Spleen (tissue), 11 donors: ENCODE results near the gene KRTAP12-4. TPM values are rescaled to one million over a fixed set of nuclear protein-coding genes. Genes with fewer than 3 reads are reported as not detected.

Experiments used
- DNase-seq: peaks from one replicate; pipeline ENCODE4 v3.0.0-alpha.2; 2020
- H3K27ac ChIP-seq, 8 donors: fragments of 200-600 bp; sonication (generic) in 7 of 8; 1 replicate in 4 of 8; 2 replicates in 4 of 8; pipeline versions ENCODE4 v1.5.0 to v1.8.0; 2016 to 2021; ENCODE audit warnings: inconsistent platforms in 4 of 8, mild to moderate bottlenecking in 4 of 8, moderate library complexity in 1 of 8
- H3K27me3 ChIP-seq, 7 donors: fragments of 200-600 bp; sonication (generic) in 6 of 7; replicated peaks in 1 of 7; 1 replicate in 4 of 7; 2 replicates in 3 of 7; pipeline versions ENCODE4 v1.5.0 to v1.8.0; 2016 to 2021; ENCODE audit warnings: inconsistent platforms in 3 of 7, mild to moderate bottlenecking in 1 of 7
- H3K36me3 ChIP-seq, 6 donors: fragments of 200-600 bp; sonication (generic) in 5 of 6; 1 replicate in 4 of 6; 2 replicates in 2 of 6; pipeline versions ENCODE4 v1.5.0 to v1.8.0; 2016 to 2021; ENCODE audit warnings: inconsistent platforms in 2 of 6
- H3K4me1 ChIP-seq, 6 donors: fragments of 200-600 bp; sonication (generic) in 5 of 6; 1 replicate in 3 of 6; 2 replicates in 3 of 6; pipeline versions ENCODE4 v1.5.0 to v1.8.0; 2016 to 2021; ENCODE audit warnings: inconsistent platforms in 3 of 6
- H3K4me3 ChIP-seq, 8 donors: fragments of 200-600 bp; sonication (generic) in 7 of 8; 1 replicate in 4 of 8; 2 replicates in 4 of 8; pipeline versions ENCODE4 v1.5.0 to v1.8.0; 2016 to 2021; ENCODE audit warnings: inconsistent platforms in 4 of 8, mild to moderate bottlenecking in 4 of 8, moderate library complexity in 2 of 8
- H3K9me3 ChIP-seq, 8 donors: fragments of 200-600 bp; sonication (generic) in 7 of 8; 1 replicate in 4 of 8; 2 replicates in 4 of 8; pipeline versions ENCODE4 v1.5.0 to v1.8.0; 2016 to 2021; ENCODE audit warnings: inconsistent platforms in 4 of 8
- CTCF ChIP-seq, 11 experiments: fragments of 200-600 bp in 7 of 11; fragments of 450-650 bp in 4 of 11; sonication (generic) in 4 of 11; IDR thresholded peaks in 8 of 11; conservative IDR thresholded peaks in 3 of 11; 1 replicate in 7 of 11; 2 replicates in 4 of 11; pipeline versions ENCODE4 v1.4.0 to v1.8.0; 2016 to 2021; ENCODE audit warnings: antibody characterized with exemption in 11 of 11, inconsistent platforms in 4 of 11, mild to moderate bottlenecking in 1 of 11
- POLR2A ChIP-seq, 3 donors: fragments of 450-650 bp; IDR thresholded peaks; one replicate each; pipeline ENCODE4 v1.5.1; 2017; ENCODE audit warnings: antibody characterized with exemption in 3 of 3, mild to moderate bottlenecking in 1 of 3
- POLR2AphosphoS5 ChIP-seq, 3 donors: sonication (generic); formaldehyde crosslinking; IDR thresholded peaks; one replicate each; pipeline ENCODE4 v1.5.1; 2017; ENCODE audit warnings: antibody characterized with exemption in 3 of 3
- WGBS, 5 donors: extraction: QIAGEN DNeasy Blood & Tissue Kit in 3 of 5; methylation state at CpG; one replicate each; pipeline versions ENCODE4 v1.1.5 to v1.1.7; 2013 to 2018; 5-methylcytosine and 5-hydroxymethylcytosine counted together
- intact Hi-C: fragments of 100-400 bp; cut with DNase I; formaldehyde crosslinking; loops from one replicate; pipeline ENCODE4 v1.15.0; 2023; ENCODE audit warnings: low total_unique reads
- polyA plus RNA-seq, 3 donors: library from polyadenylated mRNA; stranded (reverse); fragments of 200-250 nt; gene quantifications; one replicate each; pipeline ENCODE4 v1.2.1, GENCODE V29; 2013
- small RNA-seq, 4 donors: library from RNA; depleted of rRNA; stranded (forward); fragments of <200 nt; gene quantifications; one replicate each; pipeline ENCODE3, GENCODE V24; 2016
- total RNA-seq, 7 donors: library from RNA; depleted of rRNA in 3 of 7; stranded (reverse); fragments of >200 nt in 3 of 7; fragmentation: NEBNext Ultra II Directional in 4 of 7; extraction: Animal tissue kit (Norgen Biotek cat#: 25700) in 4 of 7; gene quantifications; one replicate each; pipeline versions ENCODE4 v1.1.0 to v1.2.1, GENCODE V29; 2016 to 2021
- donor health status: healthy with polysubstance abuse.
- donor health status: DM: no; HTN: no; CAD: no; lungs with moderate emphysema.
- donor health status: DM: no; HTN: no; CAD: no.
- donor health status: Bipolar disorder and iron deficiency.
- donor health status: healthy.
- donor health status: DM: no; HTN: no; CAD: no.
- donor health status: DM: yes; HTN: yes; CAD: no.

The KRTAP12-4 gene
- total and polyA plus RNA-seq, 10 donors: not detected

- TF ChIP-seq CTCF (IDR thresholded peaks at IDR 0.05 in 8 of 11, conservative IDR thresholded peaks at IDR 0.05 in 3 of 11): no peak
- no peak for TF ChIP-seq POLR2A (IDR thresholded peaks at IDR 0.05)
- no peak for TF ChIP-seq POLR2AphosphoS5 (IDR thresholded peaks at IDR 0.05)
- intact Hi-C loops: no loop called here
- H3K4me1 ChIP-seq: no peaks in the 10 kb centered on the region
- no peak overlapping the region for H3K27ac ChIP-seq
- H3K9me3 ChIP-seq: peaks cover 0 to 50% (median 35%) of the 10 kb centered on the region in 8 donors
- H3K36me3 ChIP-seq: no peaks in the 10 kb centered on the region
- H3K27me3 ChIP-seq: peaks cover 0 to 19% (median 0%) of the 10 kb centered on the region in 7 donors
- H3K4me3 ChIP-seq: no peak overlapping the region
- no peak for DNase-seq
Measured at GRCh38 chr21:44609193-44609592, 45.3 kb downstream of the KRTAP12-4 start.

- Histone ChIP-seq H3K4me1 (no peaks in the 10 kb centered on the region), H3K4me3 (no peak overlapping the region), H3K27ac (no peak overlapping the region), H3K27me3 (peaks cover 0 to 25% (median 15%) of the 10 kb centered on the region in 7 donors), H3K9me3 (peaks cover 0 to 46% (median 29%) of the 10 kb centered on the region in 8 donors), H3K36me3 (no peaks in the 10 kb centered on the region)
- TF ChIP-seq POLR2AphosphoS5 (IDR thresholded peaks at IDR 0.05) (no peak), POLR2A (IDR thresholded peaks at IDR 0.05) (no peak), CTCF (IDR thresholded peaks at IDR 0.05 in 8 of 11, conservative IDR thresholded peaks at IDR 0.05 in 3 of 11) (no peak)
- intact Hi-C loops: no loop called here
- no peak for DNase-seq
- WGBS, 5 donors: 72 to 84% (median 78%) methylated on average over 4 of the region's 4 CpGs
Measured at GRCh38 chr21:44606495-44606894, 48.0 kb downstream of the KRTAP12-4 start.

Small RNAs within 50 kb of the gene (small RNA-seq; reads per million reads assigned to genes)
- 0 reads per million in 4 donors for gene KRTAP12-6P

Other genes starting within 250 kb of the KRTAP12-4 start
- gene LRRC3, start 199.1 kb downstream of the KRTAP12-4 start, total RNA-seq: 1 to 10 TPM; 1.3 to 4.9 (median 3.4) TPM
- under 1 TPM; 0.24 to 0.86 (median 0.26) TPM for gene LRRC3, start 199.1 kb downstream of the KRTAP12-4 start, polyA plus RNA-seq
- gene KRTAP10-1, start 114.5 kb downstream of the KRTAP12-4 start, total RNA-seq: not detected
- not detected for gene KRTAP10-1, start 114.5 kb downstream of the KRTAP12-4 start, polyA plus RNA-seq
- gene KRTAP10-2, start 103.2 kb downstream of the KRTAP12-4 start, total RNA-seq: not detected
- not detected for gene KRTAP10-2, start 103.2 kb downstream of the KRTAP12-4 start, polyA plus RNA-seq
- gene KRTAP10-3, start 95.9 kb downstream of the KRTAP12-4 start, total RNA-seq: not detected
- not detected for gene KRTAP10-3, start 95.9 kb downstream of the KRTAP12-4 start, polyA plus RNA-seq
- not detected for gene KRTAP10-4, start 80.9 kb downstream of the KRTAP12-4 start, total RNA-seq
- gene KRTAP10-4, start 80.9 kb downstream of the KRTAP12-4 start, polyA plus RNA-seq: not detected
- gene KRTAP10-5, start 74.1 kb downstream of the KRTAP12-4 start, total RNA-seq: not detected
- not detected for gene KRTAP10-5, start 74.1 kb downstream of the KRTAP12-4 start, polyA plus RNA-seq
- not detected for gene KRTAP10-6, start 62.2 kb downstream of the KRTAP12-4 start, total RNA-seq
- gene KRTAP10-6, start 62.2 kb downstream of the KRTAP12-4 start, polyA plus RNA-seq: not detected
- gene KRTAP10-7, start 54.1 kb downstream of the KRTAP12-4 start, total RNA-seq: not detected
- not detected for gene KRTAP10-7, start 54.1 kb downstream of the KRTAP12-4 start, polyA plus RNA-seq
- not detected for gene KRTAP10-8, start 42.6 kb downstream of the KRTAP12-4 start, total RNA-seq
- gene KRTAP10-8, start 42.6 kb downstream of the KRTAP12-4 start, polyA plus RNA-seq: not detected
- gene KRTAP10-9, start 27.6 kb downstream of the KRTAP12-4 start, total RNA-seq: not detected
- not detected for gene KRTAP10-9, start 27.6 kb downstream of the KRTAP12-4 start, polyA plus RNA-seq
- not detected for gene KRTAP10-10, start 17.3 kb downstream of the KRTAP12-4 start, total RNA-seq
- not detected for gene KRTAP10-10, start 17.3 kb downstream of the KRTAP12-4 start, polyA plus RNA-seq
- not detected for gene KRTAP10-11, start 8.2 kb downstream of the KRTAP12-4 start, total RNA-seq
- gene KRTAP10-11, start 8.2 kb downstream of the KRTAP12-4 start, polyA plus RNA-seq: not detected
- not detected for gene KRTAP12-3, start 3.3 kb upstream of the KRTAP12-4 start, total RNA-seq
- not detected for gene KRTAP12-3, start 3.3 kb upstream of the KRTAP12-4 start, polyA plus RNA-seq
- gene KRTAP12-2, start 12.3 kb upstream of the KRTAP12-4 start, total RNA-seq: not detected
- gene KRTAP12-2, start 12.3 kb upstream of the KRTAP12-4 start, polyA plus RNA-seq: not detected
- gene KRTAP12-1, start 27.5 kb upstream of the KRTAP12-4 start, total RNA-seq: not detected
- not detected for gene KRTAP12-1, start 27.5 kb upstream of the KRTAP12-4 start, polyA plus RNA-seq
- gene KRTAP10-12, start 42.5 kb upstream of the KRTAP12-4 start, total RNA-seq: not detected
- not detected for gene KRTAP10-12, start 42.5 kb upstream of the KRTAP12-4 start, polyA plus RNA-seq
- gene TSPEAR, start 56.9 kb upstream of the KRTAP12-4 start, total RNA-seq: under 1 TPM in 1 of 7 donors, not detected in 6; 0.22 TPM
- gene TSPEAR, start 56.9 kb upstream of the KRTAP12-4 start, polyA plus RNA-seq: under 1 TPM in 2 of 3 donors, not detected in 1; 0.02 to 0.03 TPM
- 100 to 1,000 TPM in 3 of 7 donors, 10 to 100 TPM in 4; 81.1 to 125 (median 93.8) TPM for gene UBE2G2, start 147.2 kb upstream of the KRTAP12-4 start, total RNA-seq
- 10 to 100 TPM; 39.4 to 58.0 (median 46.9) TPM for gene UBE2G2, start 147.2 kb upstream of the KRTAP12-4 start, polyA plus RNA-seq
- gene SUMO3, start 163.4 kb upstream of the KRTAP12-4 start, total RNA-seq: 100 to 1,000 TPM in 1 of 7 donors, 10 to 100 TPM in 6; 62.2 to 101 (median 68.6) TPM
- gene SUMO3, start 163.4 kb upstream of the KRTAP12-4 start, polyA plus RNA-seq: 10 to 100 TPM; 38.2 to 90.7 (median 57.9) TPM
- 100 to 1,000 TPM; 121 to 189 (median 165) TPM for gene PTTG1IP, start 219.0 kb upstream of the KRTAP12-4 start, total RNA-seq
- 10 to 100 TPM; 57.6 to 69.3 (median 64.9) TPM for gene PTTG1IP, start 219.0 kb upstream of the KRTAP12-4 start, polyA plus RNA-seq